HEK293 (cell line): Measurements from ENCODE around the gene ZNF556.

Experiments used
- CTCF ChIA-PET: fragments of 350-600 bp; formaldehyde crosslinking; extraction: SDS; loops from one replicate; lab custom pipeline; 2021; ENCODE audit warnings: antibody characterized with exemption; lab: Yijun Ruan, JAX
- POLR2A ChIA-PET: fragments of 300-600 bp; formaldehyde crosslinking; extraction: SDS; loops from one replicate; lab custom pipeline; 2020; ENCODE audit warnings: antibody characterized with exemption, inconsistent platforms; lab: Yijun Ruan, JAX
- H3K27ac ChIP-seq: fragments of 200-500 bp; sonication (Bioruptor generic); 2 replicates; pipeline ENCODE4 v1.5.1; 2014; ENCODE audit warnings: low read depth, low read length, control low read depth, inconsistent platforms; ENCODE audit errors: extremely low read depth
- H3K36me3 ChIP-seq, 2 experiments: fragments of 200-500 bp in 1 of 2; sonication (Bioruptor generic) in 1 of 2; 1 replicate in 1 of 2; 2 replicates in 1 of 2; pipeline ENCODE4 v1.5.1; 2014 to 2017; ENCODE audit warnings: inconsistent platforms in 2 of 2, low read length in 2 of 2; ENCODE audit not compliant: control insufficient read depth in 2 of 2, insufficient read depth in 1 of 2
- H3K4me1 ChIP-seq: fragments of 200-500 bp; sonication (Bioruptor generic); 2 replicates; pipeline ENCODE4 v1.5.1; 2014; ENCODE audit warnings: mild to moderate bottlenecking, low read length, inconsistent platforms; ENCODE audit not compliant: control insufficient read depth, insufficient read depth
- H3K4me3 ChIP-seq: 2 replicates; pipeline ENCODE4 v1.5.1; 2011; ENCODE audit warnings: low read depth, mild to moderate bottlenecking, control low read depth, low read length, moderate library complexity
- H3K9me3 ChIP-seq: fragments of 200-500 bp; sonication (Bioruptor generic); 2 replicates; pipeline ENCODE4 v1.5.1; 2014; ENCODE audit warnings: low read depth, low read length, inconsistent platforms; ENCODE audit not compliant: control insufficient read depth, insufficient read depth
- GLI2 ChIP-seq: fragments of 450-650 bp; formaldehyde crosslinking; IDR thresholded peaks from 2 replicates; pipeline ENCODE4; 2017; ENCODE audit warnings: missing biosample characterization, missing genetic modification characterization, low read depth, borderline replicate concordance
- HOXA7 ChIP-seq: sonication (generic); formaldehyde crosslinking; IDR thresholded peaks from 2 replicates; pipeline ENCODE4 v1.8.1; 2022; ENCODE audit warnings: missing genetic modification reagents, borderline replicate concordance
- IKZF3 ChIP-seq: fragments of 450-650 bp; IDR thresholded peaks from 2 replicates; pipeline ENCODE4 v1.5.0; 2018; ENCODE audit warnings: missing biosample characterization, mild to moderate bottlenecking, missing genetic modification characterization, moderate library complexity
- KLF9 ChIP-seq: fragments of 450-650 bp; formaldehyde crosslinking; IDR thresholded peaks from 2 replicates; pipeline ENCODE4 v1.5.1; 2016; ENCODE audit warnings: missing biosample characterization, missing genetic modification characterization, low read depth
- MZF1 ChIP-seq: fragments of 450-650 bp; formaldehyde crosslinking; IDR thresholded peaks from 2 replicates; pipeline ENCODE4 v1.5.1; 2017; ENCODE audit warnings: missing biosample characterization, missing genetic modification characterization, borderline replicate concordance
- OVOL3 ChIP-seq: fragments of 450-650 bp; formaldehyde crosslinking; IDR thresholded peaks from 2 replicates; pipeline ENCODE4 v1.5.1; 2016; ENCODE audit warnings: missing biosample characterization, missing genetic modification characterization
- SP7 ChIP-seq: fragments of 450-650 bp; formaldehyde crosslinking; IDR thresholded peaks from 2 replicates; pipeline ENCODE4 v1.5.1; 2016; ENCODE audit warnings: missing biosample characterization, missing genetic modification characterization
- YY1 ChIP-seq: fragments of 450-650 bp; formaldehyde crosslinking; IDR thresholded peaks from 2 replicates; pipeline ENCODE4 v1.5.1; 2018; ENCODE audit warnings: missing biosample characterization, missing genetic modification characterization
- ZFHX2 ChIP-seq: fragments of 450-650 bp; formaldehyde crosslinking; conservative IDR thresholded peaks from 2 replicates; pipeline ENCODE4 v1.5.1; 2016; ENCODE audit warnings: missing biosample characterization, missing genetic modification characterization
- ZFP41 ChIP-seq: fragments of 450-650 bp; formaldehyde crosslinking; IDR thresholded peaks from 2 replicates; pipeline ENCODE4 v1.5.1; 2016; ENCODE audit warnings: missing biosample characterization, missing genetic modification characterization, borderline replicate concordance
- ZIC2 ChIP-seq: fragments of 450-650 bp; formaldehyde crosslinking; IDR thresholded peaks from 2 replicates; pipeline ENCODE4 v1.5.1; 2016; ENCODE audit warnings: missing biosample characterization, missing genetic modification characterization
- ZNF292 ChIP-seq: fragments of 450-650 bp; formaldehyde crosslinking; IDR thresholded peaks from 2 replicates; pipeline ENCODE4 v1.5.1; 2016; ENCODE audit warnings: low read depth, missing biosample characterization, missing genetic modification characterization, borderline replicate concordance
- ZNF350 ChIP-seq: fragments of 450-650 bp; formaldehyde crosslinking; IDR thresholded peaks from 2 replicates; pipeline ENCODE4 v1.5.0; 2017; ENCODE audit warnings: missing biosample characterization, mild to moderate bottlenecking, missing genetic modification characterization
- ZNF510 ChIP-seq: fragments of 450-650 bp; formaldehyde crosslinking; IDR thresholded peaks from 2 replicates; pipeline ENCODE4 v1.5.1; 2018; ENCODE audit warnings: mild to moderate bottlenecking, missing genetic modification characterization, missing biosample characterization; ENCODE audit not compliant: insufficient replicate concordance
- ZNF514 ChIP-seq: fragments of 450-650 bp; formaldehyde crosslinking; IDR thresholded peaks from 2 replicates; pipeline ENCODE4 v1.5.1; 2016; ENCODE audit warnings: missing biosample characterization, missing genetic modification characterization
- ZNF549 ChIP-seq: fragments of 450-650 bp; IDR thresholded peaks from 2 replicates; pipeline ENCODE4 v1.5.1; 2018; ENCODE audit warnings: missing biosample characterization, missing genetic modification characterization, mild to moderate bottlenecking, inconsistent platforms, moderate library complexity
- ZNF571 ChIP-seq: fragments of 450-650 bp; formaldehyde crosslinking; IDR thresholded peaks from 2 replicates; pipeline ENCODE4 v1.5.0; 2017; ENCODE audit warnings: missing biosample characterization, missing genetic modification characterization
- ZNF621 ChIP-seq: fragments of 450-650 bp; formaldehyde crosslinking; IDR thresholded peaks from 2 replicates; pipeline ENCODE4 v1.5.1; 2017; ENCODE audit warnings: missing biosample characterization, missing genetic modification characterization
- ZNF626 ChIP-seq: fragments of 450-650 bp; sonication (Bioruptor Pico); formaldehyde crosslinking; IDR thresholded peaks from 2 replicates; pipeline ENCODE4 v1.5.1; 2018; ENCODE audit warnings: missing biosample characterization, missing genetic modification characterization, inconsistent platforms
- ZNF658 ChIP-seq: fragments of 450-650 bp; formaldehyde crosslinking; IDR thresholded peaks from 2 replicates; pipeline ENCODE4; 2016; ENCODE audit warnings: missing biosample characterization, missing genetic modification characterization
- ZSCAN30 ChIP-seq: fragments of 450-650 bp; IDR thresholded peaks from 2 replicates; pipeline ENCODE4 v1.5.1; 2018; ENCODE audit warnings: missing biosample characterization, mild to moderate bottlenecking, missing genetic modification characterization, moderate library complexity
- ZXDB ChIP-seq: fragments of 450-650 bp; formaldehyde crosslinking; IDR thresholded peaks from 2 replicates; pipeline ENCODE4 v1.5.1; 2016; ENCODE audit warnings: missing biosample characterization, missing genetic modification characterization
- TF ChIP-seq, protein P1 (sequence below): fragments of 450-650 bp; formaldehyde crosslinking; IDR thresholded peaks from 2 replicates; pipeline ENCODE4 v1.5.1; 2016; ENCODE audit warnings: missing biosample characterization, missing genetic modification characterization
- TF ChIP-seq, protein P2 (sequence below): fragments of 450-650 bp; formaldehyde crosslinking; IDR thresholded peaks from 2 replicates; pipeline ENCODE4 v1.5.1; 2016; ENCODE audit warnings: missing biosample characterization, missing genetic modification characterization
- TF ChIP-seq, protein P3 (sequence below): fragments of 450-650 bp; formaldehyde crosslinking; IDR thresholded peaks from 2 replicates; pipeline ENCODE4 v1.5.1; 2017; ENCODE audit warnings: missing biosample characterization, mild to moderate bottlenecking, missing genetic modification characterization, moderate library complexity
- TF ChIP-seq, protein P4 (sequence below): fragments of 450-650 bp; formaldehyde crosslinking; IDR thresholded peaks from 2 replicates; pipeline ENCODE4 v1.5.1; 2016; ENCODE audit warnings: missing biosample characterization, missing genetic modification characterization
- TF ChIP-seq, protein P5 (sequence below): fragments of 450-650 bp; formaldehyde crosslinking; IDR thresholded peaks from 2 replicates; pipeline ENCODE4 v1.5.1; 2016; ENCODE audit warnings: missing biosample characterization, missing genetic modification characterization

Gene ZNF556

DNA sequence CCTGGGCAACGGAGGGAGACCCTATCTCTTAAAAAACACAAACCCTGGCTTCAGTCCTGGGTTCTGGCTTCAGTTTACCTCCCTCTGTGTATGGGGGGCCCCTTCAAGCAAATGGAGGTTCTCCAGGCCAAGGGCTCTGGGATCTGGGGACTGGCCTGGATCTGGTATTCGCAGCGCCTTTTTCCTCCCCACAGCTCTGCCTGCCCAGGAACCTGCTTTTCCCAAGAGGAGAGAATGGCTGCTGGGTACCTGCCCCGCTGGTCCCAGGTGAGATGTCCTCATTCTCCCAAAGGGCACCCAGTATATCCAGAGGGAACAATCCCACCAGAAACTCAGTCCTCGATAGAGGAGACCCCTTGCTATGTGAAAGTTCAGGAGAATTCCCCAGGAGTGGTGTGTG, 44.3 kb upstream of the ZNF556 start:
- H3K36me3 ChIP-seq: peaks cover 0 to 28% of the 10 kb centered on the region in 2 experiments; a peak in 2 of 3 replicates
- POLR2A ChIA-PET: interaction anchor here (1.0 to 1.5 kb wide), 3 partner anchors 18 to 174 kb away, joined by 3 to 6 read pairs (median 4); partner anchors contain the start of genes THOP1 and ZNF555
- TF ChIP-seq OVOL3 (tag by site-specific recombination): no peak
- no peak for TF ChIP-seq ZSCAN30
- TF ChIP-seq ZNF626 (tag by site-specific recombination): no peak
- TF ChIP-seq ZNF510 (tag by site-specific recombination): no peak
- TF ChIP-seq, protein P1, sequence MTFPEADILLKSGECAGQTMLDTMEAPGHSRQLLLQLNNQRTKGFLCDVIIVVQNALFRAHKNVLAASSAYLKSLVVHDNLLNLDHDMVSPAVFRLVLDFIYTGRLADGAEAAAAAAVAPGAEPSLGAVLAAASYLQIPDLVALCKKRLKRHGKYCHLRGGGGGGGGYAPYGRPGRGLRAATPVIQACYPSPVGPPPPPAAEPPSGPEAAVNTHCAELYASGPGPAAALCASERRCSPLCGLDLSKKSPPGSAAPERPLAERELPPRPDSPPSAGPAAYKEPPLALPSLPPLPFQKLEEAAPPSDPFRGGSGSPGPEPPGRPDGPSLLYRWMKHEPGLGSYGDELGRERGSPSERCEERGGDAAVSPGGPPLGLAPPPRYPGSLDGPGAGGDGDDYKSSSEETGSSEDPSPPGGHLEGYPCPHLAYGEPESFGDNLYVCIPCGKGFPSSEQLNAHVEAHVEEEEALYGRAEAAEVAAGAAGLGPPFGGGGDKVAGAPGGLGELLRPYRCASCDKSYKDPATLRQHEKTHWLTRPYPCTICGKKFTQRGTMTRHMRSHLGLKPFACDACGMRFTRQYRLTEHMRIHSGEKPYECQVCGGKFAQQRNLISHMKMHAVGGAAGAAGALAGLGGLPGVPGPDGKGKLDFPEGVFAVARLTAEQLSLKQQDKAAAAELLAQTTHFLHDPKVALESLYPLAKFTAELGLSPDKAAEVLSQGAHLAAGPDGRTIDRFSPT: no peak
- TF ChIP-seq ZNF514: no peak
- no peak for TF ChIP-seq ZNF571
- TF ChIP-seq IKZF3: no peak
- no peak for TF ChIP-seq SP7 (tag by site-specific recombination)
- TF ChIP-seq ZFHX2: no peak
- no peak for TF ChIP-seq ZXDB (tag by site-specific recombination)
- TF ChIP-seq ZFP41 (tag by site-specific recombination): no peak
- TF ChIP-seq MZF1 (tag by site-specific recombination): no peak
- TF ChIP-seq, protein P2, sequence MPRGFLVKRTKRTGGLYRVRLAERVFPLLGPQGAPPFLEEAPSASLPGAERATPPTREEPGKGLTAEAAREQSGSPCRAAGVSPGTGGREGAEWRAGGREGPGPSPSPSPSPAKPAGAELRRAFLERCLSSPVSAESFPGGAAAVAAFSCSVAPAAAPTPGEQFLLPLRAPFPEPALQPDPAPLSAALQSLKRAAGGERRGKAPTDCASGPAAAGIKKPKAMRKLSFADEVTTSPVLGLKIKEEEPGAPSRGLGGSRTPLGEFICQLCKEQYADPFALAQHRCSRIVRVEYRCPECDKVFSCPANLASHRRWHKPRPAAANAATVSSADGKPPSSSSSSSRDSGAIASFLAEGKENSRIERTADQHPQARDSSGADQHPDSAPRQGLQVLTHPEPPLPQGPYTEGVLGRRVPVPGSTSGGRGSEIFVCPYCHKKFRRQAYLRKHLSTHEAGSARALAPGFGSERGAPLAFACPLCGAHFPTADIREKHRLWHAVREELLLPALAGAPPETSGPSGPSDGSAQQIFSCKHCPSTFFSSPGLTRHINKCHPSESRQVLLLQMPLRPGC: no peak
- no peak for TF ChIP-seq ZIC2
- TF ChIP-seq, protein P3, sequence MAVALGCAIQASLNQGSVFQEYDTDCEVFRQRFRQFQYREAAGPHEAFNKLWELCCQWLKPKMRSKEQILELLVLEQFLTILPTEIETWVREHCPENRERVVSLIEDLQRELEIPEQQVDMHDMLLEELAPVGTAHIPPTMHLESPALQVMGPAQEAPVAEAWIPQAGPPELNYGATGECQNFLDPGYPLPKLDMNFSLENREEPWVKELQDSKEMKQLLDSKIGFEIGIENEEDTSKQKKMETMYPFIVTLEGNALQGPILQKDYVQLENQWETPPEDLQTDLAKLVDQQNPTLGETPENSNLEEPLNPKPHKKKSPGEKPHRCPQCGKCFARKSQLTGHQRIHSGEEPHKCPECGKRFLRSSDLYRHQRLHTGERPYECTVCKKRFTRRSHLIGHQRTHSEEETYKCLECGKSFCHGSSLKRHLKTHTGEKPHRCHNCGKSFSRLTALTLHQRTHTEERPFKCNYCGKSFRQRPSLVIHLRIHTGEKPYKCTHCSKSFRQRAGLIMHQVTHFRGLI (tag by site-specific recombination): no peak
- no peak for TF ChIP-seq ZNF350 (tag by site-specific recombination)
- no peak for TF ChIP-seq ZNF292 (tag by site-specific recombination)
- TF ChIP-seq, all 188 proteins: peak for 0
- Histone ChIP-seq H3K9me3 (no peaks in the 10 kb centered on the region), H3K27ac (no peak overlapping the region), H3K4me3 (no peak overlapping the region), H3K4me1 (no peaks in the 10 kb centered on the region)
- CTCF ChIA-PET: interaction anchor here (1.5 to 1.7 kb wide), 2 partner anchors 18 to 64 kb away, joined by 3 read pairs; no protein-coding TSS in a partner anchor

DNA sequence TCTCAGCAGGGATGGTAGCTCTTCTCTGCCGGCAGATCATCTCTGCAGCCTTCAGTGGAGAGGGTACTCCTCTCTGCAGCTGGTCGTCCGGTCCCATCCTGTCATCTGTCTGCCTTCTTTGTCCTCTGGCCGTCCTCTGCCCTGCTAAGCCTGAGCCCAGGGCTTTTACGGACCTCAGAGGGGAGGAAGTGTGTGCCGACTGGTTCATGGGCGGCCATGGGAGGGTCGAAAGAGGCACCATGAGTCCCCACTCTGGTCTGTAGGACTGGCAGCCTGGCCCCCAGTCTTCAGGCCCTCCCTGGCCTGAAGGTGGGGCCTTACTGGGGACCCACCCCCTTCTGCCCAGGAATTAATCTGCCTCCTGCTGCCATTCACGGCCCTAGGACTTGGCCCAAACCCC, 43.5 kb upstream of the ZNF556 start:
- Histone ChIP-seq H3K4me3 (no peak overlapping the region), H3K4me1 (no peaks in the 10 kb centered on the region), H3K36me3 (peaks cover 0 to 33% of the 10 kb centered on the region in 2 experiments; a peak in 2 of 3 replicates), H3K9me3 (no peaks in the 10 kb centered on the region), H3K27ac (no peak overlapping the region)
- ChIA-PET CTCF (interaction anchor here (1.7 kb wide), 1 partner anchor 17 kb away, joined by 3 read pairs; no protein-coding TSS in a partner anchor), POLR2A (interaction anchor here (1.0 to 1.5 kb wide), 2 partner anchors 18 to 39 kb away, joined by 4 to 6 read pairs; partner anchors contain the start of genes THOP1 and ZNF555)
- TF ChIP-seq KLF9 (no peak), ZNF621 (tag by site-specific recombination) (no peak), SP7 (tag by site-specific recombination) (no peak), YY1 (tag by site-specific recombination) (no peak), ZNF658 (tag by site-specific recombination) (no peak), HOXA7 (no peak), ZNF549 (tag by site-specific recombination) (no peak), GLI2 (tag by site-specific recombination) (no peak), MZF1 (tag by site-specific recombination) (no peak)
- TF ChIP-seq, protein P4, sequence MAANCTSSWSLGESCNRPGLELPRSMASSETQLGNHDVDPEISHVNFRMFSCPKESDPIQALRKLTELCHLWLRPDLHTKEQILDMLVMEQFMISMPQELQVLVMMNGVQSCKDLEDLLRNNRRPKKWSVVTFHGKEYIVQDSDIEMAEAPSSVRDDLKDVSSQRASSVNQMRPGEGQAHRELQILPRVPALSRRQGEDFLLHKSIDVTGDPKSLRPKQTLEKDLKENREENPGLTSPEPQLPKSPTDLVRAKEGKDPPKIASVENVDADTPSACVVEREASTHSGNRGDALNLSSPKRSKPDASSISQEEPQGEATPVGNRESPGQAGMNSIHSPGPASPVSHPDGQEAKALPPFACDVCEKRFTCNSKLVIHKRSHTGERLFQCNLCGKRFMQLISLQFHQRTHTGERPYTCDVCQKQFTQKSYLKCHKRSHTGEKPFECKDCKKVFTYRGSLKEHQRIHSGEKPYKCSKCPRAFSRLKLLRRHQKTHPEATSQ (tag by site-specific recombination): no peak
- TF ChIP-seq, protein P5, sequence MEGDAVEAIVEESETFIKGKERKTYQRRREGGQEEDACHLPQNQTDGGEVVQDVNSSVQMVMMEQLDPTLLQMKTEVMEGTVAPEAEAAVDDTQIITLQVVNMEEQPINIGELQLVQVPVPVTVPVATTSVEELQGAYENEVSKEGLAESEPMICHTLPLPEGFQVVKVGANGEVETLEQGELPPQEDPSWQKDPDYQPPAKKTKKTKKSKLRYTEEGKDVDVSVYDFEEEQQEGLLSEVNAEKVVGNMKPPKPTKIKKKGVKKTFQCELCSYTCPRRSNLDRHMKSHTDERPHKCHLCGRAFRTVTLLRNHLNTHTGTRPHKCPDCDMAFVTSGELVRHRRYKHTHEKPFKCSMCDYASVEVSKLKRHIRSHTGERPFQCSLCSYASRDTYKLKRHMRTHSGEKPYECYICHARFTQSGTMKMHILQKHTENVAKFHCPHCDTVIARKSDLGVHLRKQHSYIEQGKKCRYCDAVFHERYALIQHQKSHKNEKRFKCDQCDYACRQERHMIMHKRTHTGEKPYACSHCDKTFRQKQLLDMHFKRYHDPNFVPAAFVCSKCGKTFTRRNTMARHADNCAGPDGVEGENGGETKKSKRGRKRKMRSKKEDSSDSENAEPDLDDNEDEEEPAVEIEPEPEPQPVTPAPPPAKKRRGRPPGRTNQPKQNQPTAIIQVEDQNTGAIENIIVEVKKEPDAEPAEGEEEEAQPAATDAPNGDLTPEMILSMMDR (tag by site-specific recombination): no peak
